NCI-H1417 (cell line): ENCODE data around the gene PRPH.

Source experiments
- DNase-seq, 3 experiments: peaks; one replicate each; lab custom pipeline; 2025; lab: John Stamatoyannopoulos, UW

PRPH gene

GRCh38 chr12:49345825-49346658 lies 51.1 kb downstream of the PRPH start:
- peak; percentile 53 to 58 (median 56) for DNase-seq

- peak; percentile 75 to 85 (median 76) for DNase-seq
Observed at GRCh38 chr12:49346659-49347310, 51.8 kb downstream of the PRPH start, which contains the start of gene DNAJC22. Gene DNAJC22, plus strand, starts transcription at chr12:49346888. Its CDS starts 1,985 bp downstream, at chr12:49348873.

GRCh38 chr12:49347311-49348193 lies 52.6 kb downstream of the PRPH start:
- DNase-seq: peak; percentile 75 to 95 (median 85)
